GM12892 (cell line): ENCODE measurements around the gene FTCD.

Experiments used
- DNase-seq: peaks from one replicate; pipeline ENCODE4 v3.0.0; 2011; ENCODE audit not compliant: insufficient read length
- FAIRE-seq: peaks from 2 replicates; lab custom pipeline; 2011; peaks lifted over from hg19 to GRCh38; lab: Jason Lieb, UNC
- POLR2A ChIP-seq: IDR thresholded peaks from 2 replicates; pipeline ENCODE4 v1.6.1; 2011; ENCODE audit warnings: low read depth, low read length, control low read depth
- POLR2AphosphoS5 ChIP-seq: IDR thresholded peaks from 2 replicates; pipeline ENCODE4 v1.6.1; 2011; ENCODE audit warnings: low read depth, low read length, control low read depth
- TAF1 ChIP-seq: IDR thresholded peaks from 2 replicates; pipeline ENCODE4 v1.6.1; 2011; ENCODE audit warnings: low read depth, mild to moderate bottlenecking, control low read depth, low read length, borderline replicate concordance

FTCD gene

GRCh38 chr21:46097336-46098293 lies 57.8 kb downstream of the FTCD start, which contains the start of gene COL6A2:
Gene COL6A2 (plus strand): TSS chr21:46098112.
- no peak for TF ChIP-seq POLR2A
- TF ChIP-seq POLR2AphosphoS5: no peak
- no peak for TF ChIP-seq TAF1
- peak; percentile 30 for DNase-seq
- no peak for FAIRE-seq

- FAIRE-seq (no peak), DNase-seq (no peak)
- TF ChIP-seq POLR2A: no peak
- TF ChIP-seq TAF1: no peak
- TF ChIP-seq POLR2AphosphoS5: no peak
Observed at GRCh38 chr21:46096596-46097335, 58.6 kb downstream of the FTCD start.

- no peak for TF ChIP-seq POLR2AphosphoS5
- FAIRE-seq: no peak
- DNase-seq: no peak
Observed at GRCh38 chr21:46095814-46096595, 59.4 kb downstream of the FTCD start.

GRCh38 chr21:46095083-46095719 lies 60.2 kb downstream of the FTCD start:
- no peak for DNase-seq
- TF ChIP-seq POLR2AphosphoS5: no peak
- no peak for TF ChIP-seq TAF1
- no peak for TF ChIP-seq POLR2A
- no peak for FAIRE-seq

GRCh38 chr21:46094401-46095082 lies 60.8 kb downstream of the FTCD start:
- no peak for TF ChIP-seq TAF1
- DNase-seq (no peak), FAIRE-seq (no peak)

- FAIRE-seq (no peak), DNase-seq (no peak)
- TF ChIP-seq POLR2A (no peak), TAF1 (no peak), POLR2AphosphoS5 (no peak)
Observed at GRCh38 chr21:46093668-46094400, 61.5 kb downstream of the FTCD start.

GRCh38 chr21:46092811-46093667 lies 62.3 kb downstream of the FTCD start:
- DNase-seq (no peak), FAIRE-seq (no peak)
- TF ChIP-seq POLR2AphosphoS5 (no peak), TAF1 (no peak), POLR2A (no peak)

GRCh38 chr21:46092026-46092764 lies 63.2 kb downstream of the FTCD start:
- TF ChIP-seq TAF1 (no peak), POLR2AphosphoS5 (no peak), POLR2A (no peak)
- DNase-seq: no peak
- no peak for FAIRE-seq

- FAIRE-seq: no peak
- DNase-seq: no peak
- TF ChIP-seq POLR2A: no peak
- TF ChIP-seq TAF1: no peak
- no peak for TF ChIP-seq POLR2AphosphoS5
Observed at GRCh38 chr21:46091631-46092025, 63.8 kb downstream of the FTCD start.

- no peak for TF ChIP-seq TAF1
- TF ChIP-seq POLR2AphosphoS5: no peak
- no peak for TF ChIP-seq POLR2A
Observed at GRCh38 chr21:46091118-46091517, 64.3 kb downstream of the FTCD start.

More at GRCh38 chr21:46091118-46091517, 64.3 kb downstream of the FTCD start:
- no peak for FAIRE-seq
- DNase-seq: no peak
